Type B pancreatic cell (in vitro differentiated cells): ENCODE measurements around the gene TRIM25. TPM values are rescaled to one million over a fixed set of nuclear protein-coding genes. Genes with fewer than 3 reads are reported as not detected.

Experiments used
- DNase-seq: peaks from one replicate; pipeline ENCODE4 v3.0.0; 2021; ENCODE audit warnings: mixed read lengths; ENCODE audit not compliant: unreplicated experiment; ENCODE audit errors: extremely low spot score
- H3K27ac Mint-ChIP-seq: 2 replicates; pipeline ENCODE4 v1.8.0; 2021; ENCODE audit warnings: mild to moderate bottlenecking, mixed read lengths
- H3K27me3 Mint-ChIP-seq: 2 replicates; pipeline ENCODE4 v1.8.0; 2021; ENCODE audit warnings: mixed read lengths
- H3K36me3 Mint-ChIP-seq: 2 replicates; pipeline ENCODE4 v1.8.0; 2021; ENCODE audit warnings: mixed read lengths
- H3K4me1 Mint-ChIP-seq: one replicate; pipeline ENCODE4 v1.8.0; 2021; ENCODE audit warnings: mixed read lengths; ENCODE audit not compliant: unreplicated experiment
- H3K4me3 Mint-ChIP-seq: 2 replicates; pipeline ENCODE4 v1.8.0; 2021; ENCODE audit warnings: mild to moderate bottlenecking, mixed read lengths
- H3K9me3 Mint-ChIP-seq: 2 replicates; pipeline ENCODE4 v1.8.0; 2021; ENCODE audit warnings: mixed read lengths
- total RNA-seq: library from RNA; stranded (reverse); gene quantifications from 2 replicates; pipeline ENCODE4 v1.2.1, GENCODE V29; 2021; ENCODE audit warnings: low replicate concordance
- TF ChIP-seq, protein P1 (sequence below): fragments of 200-600 bp; sonication (generic); conservative IDR thresholded peaks from 2 replicates; pipeline ENCODE4 v1.5.0; 2021; ENCODE audit warnings: antibody characterized with exemption, mild to moderate bottlenecking

The TRIM25 gene
- total RNA-seq, 1 donor from 2014 or later = 43.4 TPM

DNA sequence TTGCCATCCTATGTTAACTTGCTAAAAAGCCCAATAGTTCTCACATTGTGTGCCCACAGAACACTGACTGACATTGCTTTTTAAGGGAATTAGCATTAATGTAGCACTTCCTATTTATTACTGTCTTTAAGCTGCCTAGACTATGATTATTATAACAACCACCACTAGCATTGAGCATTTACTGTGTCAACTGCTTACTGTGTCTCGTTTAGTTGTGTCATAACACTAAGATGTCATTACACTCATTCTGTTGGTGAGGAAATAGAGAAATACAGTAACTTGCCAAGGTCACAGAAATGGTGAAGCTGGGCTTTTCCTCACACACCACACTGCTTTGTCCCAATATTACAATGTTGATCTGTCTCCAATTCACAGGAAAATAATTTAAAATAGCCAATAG, 30.2 kb downstream of the TRIM25 start:
- TF ChIP-seq, protein P1, sequence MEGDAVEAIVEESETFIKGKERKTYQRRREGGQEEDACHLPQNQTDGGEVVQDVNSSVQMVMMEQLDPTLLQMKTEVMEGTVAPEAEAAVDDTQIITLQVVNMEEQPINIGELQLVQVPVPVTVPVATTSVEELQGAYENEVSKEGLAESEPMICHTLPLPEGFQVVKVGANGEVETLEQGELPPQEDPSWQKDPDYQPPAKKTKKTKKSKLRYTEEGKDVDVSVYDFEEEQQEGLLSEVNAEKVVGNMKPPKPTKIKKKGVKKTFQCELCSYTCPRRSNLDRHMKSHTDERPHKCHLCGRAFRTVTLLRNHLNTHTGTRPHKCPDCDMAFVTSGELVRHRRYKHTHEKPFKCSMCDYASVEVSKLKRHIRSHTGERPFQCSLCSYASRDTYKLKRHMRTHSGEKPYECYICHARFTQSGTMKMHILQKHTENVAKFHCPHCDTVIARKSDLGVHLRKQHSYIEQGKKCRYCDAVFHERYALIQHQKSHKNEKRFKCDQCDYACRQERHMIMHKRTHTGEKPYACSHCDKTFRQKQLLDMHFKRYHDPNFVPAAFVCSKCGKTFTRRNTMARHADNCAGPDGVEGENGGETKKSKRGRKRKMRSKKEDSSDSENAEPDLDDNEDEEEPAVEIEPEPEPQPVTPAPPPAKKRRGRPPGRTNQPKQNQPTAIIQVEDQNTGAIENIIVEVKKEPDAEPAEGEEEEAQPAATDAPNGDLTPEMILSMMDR = no peak
- Mint-ChIP-seq H3K36me3 (peaks cover 18% of the 10 kb centered on the region), H3K4me3 (no peak overlapping the region), H3K27me3 (no peaks in the 10 kb centered on the region), H3K27ac (no peak overlapping the region), H3K9me3 (peaks cover 7% of the 10 kb centered on the region), H3K4me1 (peaks cover 6% of the 10 kb centered on the region)
- no peak for DNase-seq

DNA sequence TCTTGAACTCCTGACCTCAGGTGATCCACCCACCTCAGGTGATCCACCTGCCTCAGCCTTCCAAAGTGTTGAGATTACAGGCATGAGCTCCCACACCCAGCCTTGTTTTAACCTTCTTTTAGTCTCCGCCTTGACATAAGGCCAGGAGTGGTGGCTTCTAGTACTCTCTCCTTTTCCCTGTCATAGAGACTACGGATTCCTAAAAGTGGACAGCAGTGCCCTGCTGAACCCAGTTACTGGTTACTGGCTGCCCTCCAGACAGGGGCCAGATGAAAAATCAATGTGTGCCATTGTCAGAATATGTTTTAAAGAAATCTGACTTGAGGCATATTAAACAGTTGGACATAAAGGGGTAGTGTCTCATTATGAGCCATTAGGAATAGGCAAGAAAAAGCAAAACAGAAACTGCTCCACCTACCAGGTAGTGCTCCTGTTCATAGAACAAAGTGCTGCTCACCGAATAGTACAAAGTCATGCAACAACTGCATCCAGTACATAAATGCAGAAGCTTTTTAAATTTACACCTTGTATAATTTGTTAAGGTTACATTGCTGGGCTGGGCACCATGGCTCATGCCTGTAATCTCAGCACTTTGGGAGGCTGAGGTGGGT, 32.1 kb downstream of the TRIM25 start:
- peaks cover 6% of the 10 kb centered on the region for H3K4me1 Mint-ChIP-seq
- H3K27ac Mint-ChIP-seq = no peak overlapping the region
- no peak overlapping the region for H3K4me3 Mint-ChIP-seq
- H3K27me3 Mint-ChIP-seq = no peaks in the 10 kb centered on the region
- no peak for DNase-seq
- TF ChIP-seq, protein P1 = no peak
- peaks cover 11% of the 10 kb centered on the region for H3K36me3 Mint-ChIP-seq
- no peaks in the 10 kb centered on the region for H3K9me3 Mint-ChIP-seq

DNA sequence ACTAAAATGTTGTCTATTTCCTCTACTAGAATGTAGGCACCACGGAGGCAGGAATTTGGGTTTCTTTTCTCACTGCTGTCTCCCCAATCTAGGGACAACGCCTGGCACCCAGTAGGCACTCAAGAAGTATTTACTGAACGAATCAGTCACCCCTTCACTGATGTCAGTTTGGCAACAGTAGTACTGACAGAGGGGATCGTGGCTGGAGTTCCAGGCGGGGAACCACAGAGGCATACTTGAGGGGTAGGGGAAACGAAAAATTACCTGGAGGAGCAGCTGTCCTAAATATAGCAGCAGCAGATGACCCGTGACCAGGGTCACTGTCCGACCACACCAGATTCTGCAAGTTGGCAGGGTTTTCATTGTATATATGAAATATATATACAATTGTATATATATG, 33.3 kb downstream of the TRIM25 start:
- Mint-ChIP-seq H3K27me3 (peaks cover 3% of the 10 kb centered on the region), H3K4me1 (peaks cover 6% of the 10 kb centered on the region), H3K27ac (no peak overlapping the region), H3K36me3 (peaks cover 4% of the 10 kb centered on the region), H3K4me3 (no peak overlapping the region), H3K9me3 (no peaks in the 10 kb centered on the region)
- no peak for DNase-seq
- TF ChIP-seq, protein P1 = no peak

DNA sequence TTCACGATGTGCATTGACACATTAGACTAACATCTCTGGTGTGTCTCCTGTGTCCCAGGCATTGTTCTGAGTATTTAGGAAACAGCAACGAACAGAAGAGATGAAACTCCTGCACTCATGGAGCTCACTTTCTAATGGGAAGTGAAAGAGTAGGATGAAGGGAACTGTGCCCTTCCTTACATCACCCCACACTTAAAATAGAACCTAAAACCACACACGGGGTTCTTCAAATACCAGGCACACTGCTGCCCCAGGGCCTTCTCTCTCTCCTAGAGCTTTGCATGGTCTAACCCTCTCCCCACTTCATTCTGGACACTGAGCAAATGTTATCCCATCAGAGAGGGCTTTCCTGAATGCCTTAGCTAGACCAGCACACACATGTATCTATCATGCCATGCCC, 33.7 kb downstream of the TRIM25 start:
- H3K9me3 Mint-ChIP-seq = no peaks in the 10 kb centered on the region
- peaks cover 3% of the 10 kb centered on the region for H3K27me3 Mint-ChIP-seq

DNA sequence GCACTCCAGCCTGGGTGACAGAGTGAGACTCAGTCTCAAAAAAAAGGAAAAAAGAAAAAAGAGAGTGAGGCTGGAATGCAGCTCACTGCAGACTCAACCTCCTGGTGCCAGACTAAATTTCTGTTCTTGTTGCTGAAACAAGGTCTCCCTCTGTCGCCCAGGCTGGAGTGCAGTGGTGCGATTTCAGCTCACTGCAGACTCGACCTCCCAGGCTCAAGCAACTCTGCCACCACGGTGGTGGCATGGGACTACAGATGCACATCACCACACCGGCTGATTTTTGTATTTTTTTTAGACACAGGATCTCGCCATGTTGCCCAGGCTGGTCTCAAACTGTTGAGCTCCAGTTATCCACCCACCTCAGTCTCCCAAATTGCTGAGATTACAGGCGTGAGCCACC, 34.6 kb downstream of the TRIM25 start:
- no peaks in the 10 kb centered on the region for H3K4me1 Mint-ChIP-seq
- no peak overlapping the region for H3K27ac Mint-ChIP-seq
- peaks cover 3% of the 10 kb centered on the region for H3K27me3 Mint-ChIP-seq
- TF ChIP-seq, protein P1 = no peak
- no peak for DNase-seq
- H3K9me3 Mint-ChIP-seq = no peaks in the 10 kb centered on the region
- H3K4me3 Mint-ChIP-seq = no peak overlapping the region
- no peaks in the 10 kb centered on the region for H3K36me3 Mint-ChIP-seq

More for the DNA sequence above, 33.7 kb downstream of the TRIM25 start:
- Mint-ChIP-seq H3K4me3 (no peak overlapping the region), H3K4me1 (peaks cover 2% of the 10 kb centered on the region), H3K36me3 (peaks cover 1% of the 10 kb centered on the region), H3K27ac (no peak overlapping the region)
- no peak for DNase-seq
- TF ChIP-seq, protein P1 = no peak

DNA sequence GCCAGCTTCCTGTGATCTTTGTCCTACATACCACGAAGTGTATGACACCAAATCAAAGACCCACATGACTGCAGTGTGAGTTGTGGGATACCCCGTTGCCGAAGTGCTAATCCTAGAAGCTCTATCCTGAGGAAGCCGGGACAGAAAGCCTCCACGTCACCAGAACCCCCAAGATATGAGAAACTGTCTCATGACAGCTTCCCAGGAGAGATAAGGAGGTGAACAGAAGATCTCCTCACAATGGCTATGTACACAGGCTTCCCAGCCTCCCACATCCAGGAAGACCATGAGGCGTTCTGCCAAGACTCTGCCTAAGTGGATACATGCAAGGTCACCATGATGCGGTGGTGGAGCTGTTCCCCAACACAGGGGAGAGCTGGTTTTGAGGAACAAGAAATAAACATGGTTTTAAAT, 37.1 kb downstream of the TRIM25 start:
- Mint-ChIP-seq H3K9me3 (no peaks in the 10 kb centered on the region), H3K4me3 (no peak overlapping the region), H3K4me1 (no peaks in the 10 kb centered on the region), H3K27me3 (peaks cover 3% of the 10 kb centered on the region), H3K36me3 (no peaks in the 10 kb centered on the region), H3K27ac (no peak overlapping the region)
- TF ChIP-seq, protein P1 = no peak
- DNase-seq = no peak
